HFF-Myc (cell line): ENCODE results near the gene FBXO34.

Experiments
- DNase-seq: peaks from one replicate; pipeline ENCODE4 v3.0.0-alpha.2; 2011; ENCODE audit warnings: low read depth; ENCODE audit errors: extremely low read depth
- H3K4me3 ChIP-seq: replicated peaks from 2 replicates; pipeline ENCODE4 v1.5.1; 2011; ENCODE audit warnings: low read depth, mild to moderate bottlenecking, control low read depth, low read length
- CTCF ChIP-seq: IDR thresholded peaks from 2 replicates; pipeline ENCODE4 v1.5.1; 2012; ENCODE audit warnings: mild to moderate bottlenecking, low read depth, low read length, control low read depth; ENCODE audit errors: missing control alignments

Gene FBXO34

GRCh38 chr14:55248411-55248810 is 22.8 kb upstream of the FBXO34 start:
- no peak for DNase-seq
- H3K4me3 ChIP-seq = no peak overlapping the region
- no peak for TF ChIP-seq CTCF

GRCh38 chr14:55249423-55249822 is 21.8 kb upstream of the FBXO34 start:
- H3K4me3 ChIP-seq = no peak overlapping the region
- no peak for DNase-seq
- TF ChIP-seq CTCF = no peak

GRCh38 chr14:55253276-55253675 is 17.9 kb upstream of the FBXO34 start:
- DNase-seq = no peak
- no peak for TF ChIP-seq CTCF
- H3K4me3 ChIP-seq = no peak overlapping the region

- TF ChIP-seq CTCF = no peak
- DNase-seq = no peak
- no peak overlapping the region for H3K4me3 ChIP-seq
These were observed 16.6 kb upstream of the FBXO34 start for GRCh38 chr14:55254581-55254980.

GRCh38 chr14:55255979-55256378 is 15.2 kb upstream of the FBXO34 start:
- no peak for DNase-seq
- TF ChIP-seq CTCF = no peak
- H3K4me3 ChIP-seq = no peak overlapping the region

GRCh38 chr14:55256586-55256985 is 14.6 kb upstream of the FBXO34 start:
- no peak for DNase-seq
- TF ChIP-seq CTCF = no peak
- H3K4me3 ChIP-seq = no peak overlapping the region

- no peak for TF ChIP-seq CTCF
- no peak for DNase-seq
- no peak overlapping the region for H3K4me3 ChIP-seq
These were observed 6.0 kb upstream of the FBXO34 start for GRCh38 chr14:55265197-55265596.
